Mucosa of stomach (tissue), 1 donor: ENCODE measurements around the gene CDH12.
"Not testable (repeated sequence)": the region's sequence is repeated elsewhere in the genome, so short reads cannot be mapped to it uniquely, and the experiment has no call there.

Source experiments
- H3K27me3 ChIP-seq: one replicate; pipeline ENCODE4 v1.7.0; 2013; ENCODE audit warnings: mild to moderate bottlenecking, low read length; ENCODE audit not compliant: control insufficient read depth, insufficient read depth
- H3K36me3 ChIP-seq: one replicate; pipeline ENCODE4 v1.7.0; 2013; ENCODE audit warnings: low read length; ENCODE audit not compliant: control insufficient read depth, insufficient read depth
- H3K4me1 ChIP-seq: one replicate; pipeline ENCODE4 v1.7.0; 2013; ENCODE audit warnings: mild to moderate bottlenecking, low read length; ENCODE audit not compliant: control insufficient read depth, insufficient read depth
- H3K4me3 ChIP-seq: one replicate; pipeline ENCODE4 v1.7.0; 2013; ENCODE audit warnings: low read length
- H3K9ac ChIP-seq: one replicate; pipeline ENCODE4 v1.7.0; 2013; ENCODE audit warnings: mild to moderate bottlenecking, low read length, moderate library complexity
- H3K9me3 ChIP-seq: one replicate; pipeline ENCODE4 v1.7.0; 2013; ENCODE audit warnings: mild to moderate bottlenecking, low read length, moderate library complexity; ENCODE audit not compliant: control insufficient read depth
- donor health status: Pancreatic carcinoma.

Gene CDH12

DNA sequence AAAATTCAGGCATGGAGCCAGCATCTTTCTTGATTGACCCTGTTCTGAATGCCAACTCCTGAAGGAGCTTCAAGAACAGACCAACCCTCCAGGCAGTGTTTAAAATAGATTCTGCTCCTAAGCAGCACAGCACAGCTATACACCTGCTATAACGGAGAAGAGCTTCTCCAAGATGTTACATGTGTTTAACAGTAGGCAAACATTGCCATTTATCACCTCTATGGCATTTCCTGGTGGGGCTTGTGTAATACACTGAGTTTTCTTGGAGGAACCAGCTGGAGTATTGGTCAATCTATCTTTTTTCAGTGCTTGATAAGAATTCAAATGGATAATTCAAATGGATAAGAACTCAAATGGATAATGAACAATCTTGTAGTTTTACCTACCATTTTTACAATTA is 615.1 kb downstream of the CDH12 start:
- no peaks in the 10 kb centered on the region for H3K36me3 ChIP-seq
- H3K4me1 ChIP-seq: no peaks in the 10 kb centered on the region
- H3K4me3 ChIP-seq: no peak overlapping the region

DNA sequence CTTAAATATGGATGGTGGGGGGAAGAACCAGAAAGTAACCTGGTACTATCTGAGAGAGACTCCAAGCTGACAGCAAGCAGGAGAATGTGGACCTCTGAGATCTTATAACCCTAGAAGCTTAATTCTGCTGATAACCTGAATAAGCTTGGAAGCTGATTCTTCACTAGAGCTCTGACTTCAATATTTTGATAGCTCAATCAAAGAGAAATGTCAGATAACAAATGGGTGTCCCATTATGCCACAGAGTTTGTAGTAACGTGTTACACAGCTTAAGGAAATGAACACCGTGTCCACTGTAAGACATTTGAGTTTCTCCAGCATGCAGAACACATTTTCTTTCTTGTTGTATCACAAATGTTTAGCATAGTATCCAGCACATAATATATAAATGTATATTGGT is 626.7 kb downstream of the CDH12 start:
- no peak overlapping the region for H3K4me3 ChIP-seq
- H3K4me1 ChIP-seq: no peaks in the 10 kb centered on the region
- H3K36me3 ChIP-seq: no peaks in the 10 kb centered on the region
- H3K9me3 ChIP-seq: no peaks in the 10 kb centered on the region
- H3K9ac ChIP-seq: no peak overlapping the region
- no peaks in the 10 kb centered on the region for H3K27me3 ChIP-seq

More for the DNA sequence above, 615.1 kb downstream of the CDH12 start:
- no peaks in the 10 kb centered on the region for H3K27me3 ChIP-seq
- H3K9ac ChIP-seq: no peak overlapping the region
- H3K9me3 ChIP-seq: no peaks in the 10 kb centered on the region

DNA sequence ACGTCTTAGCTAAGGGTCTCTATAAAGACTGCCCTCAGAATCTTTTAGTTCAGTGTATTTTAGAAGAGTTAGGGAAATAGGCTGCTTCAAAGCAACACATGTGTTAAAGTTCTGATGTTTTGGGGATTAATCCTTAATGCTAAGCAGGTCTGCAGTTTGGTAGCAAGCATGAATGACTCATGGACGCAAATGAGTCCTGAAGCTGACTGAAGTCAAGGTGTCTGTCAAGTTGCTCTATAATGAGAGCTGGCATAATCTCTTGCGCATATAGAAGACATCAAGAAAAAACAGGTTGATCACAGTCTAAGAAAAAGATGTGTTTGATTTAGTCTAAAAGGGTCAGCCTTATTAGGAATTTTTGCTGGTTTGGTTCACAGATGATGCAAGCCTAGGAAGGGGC is 630.1 kb downstream of the CDH12 start:
- no peak overlapping the region for H3K9ac ChIP-seq
- no peaks in the 10 kb centered on the region for H3K27me3 ChIP-seq
- no peaks in the 10 kb centered on the region for H3K36me3 ChIP-seq
- H3K9me3 ChIP-seq: no peaks in the 10 kb centered on the region
- no peaks in the 10 kb centered on the region for H3K4me1 ChIP-seq
- no peak overlapping the region for H3K4me3 ChIP-seq

DNA sequence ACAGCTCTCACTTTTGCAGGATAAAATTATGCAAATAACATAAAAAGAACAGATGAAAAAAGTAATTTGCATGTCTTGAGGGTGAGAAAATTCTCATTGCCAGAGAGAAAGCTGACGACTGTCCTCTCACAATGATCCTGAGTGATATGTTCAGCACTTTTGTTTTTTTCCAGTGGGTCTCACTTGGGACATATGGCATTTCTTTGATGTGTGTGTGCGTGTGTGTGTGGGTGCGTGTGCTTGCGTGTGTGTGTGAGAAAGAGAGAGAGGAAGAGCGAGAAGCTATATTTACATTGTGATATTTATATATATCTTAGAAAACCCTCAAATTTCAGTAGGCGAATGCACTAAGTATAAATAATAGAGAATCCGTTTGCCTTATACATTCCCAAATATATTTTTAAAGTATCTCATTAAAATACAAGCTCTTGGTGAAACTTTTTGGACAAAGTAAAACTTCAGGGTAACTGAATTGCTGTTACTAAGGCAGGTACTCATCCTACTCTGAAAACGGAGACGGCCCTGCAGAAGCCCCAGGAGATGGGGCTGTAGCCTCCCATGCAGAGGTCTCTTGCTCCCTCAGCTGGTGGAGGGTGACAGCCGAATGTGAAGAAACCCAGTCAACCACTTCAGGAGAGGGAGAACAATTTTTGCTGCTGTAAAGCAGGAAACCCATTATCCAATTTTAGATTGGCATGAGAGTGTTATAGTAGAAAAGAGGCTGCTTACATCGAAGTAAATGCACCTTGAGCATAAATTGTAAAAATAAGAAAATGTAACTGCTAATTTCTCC is 639.2 kb downstream of the CDH12 start:
- not testable (repeated sequence) for H3K9me3 ChIP-seq, H3K27me3 ChIP-seq, H3K36me3 ChIP-seq, H3K9ac ChIP-seq, H3K4me3 ChIP-seq, H3K4me1 ChIP-seq

DNA sequence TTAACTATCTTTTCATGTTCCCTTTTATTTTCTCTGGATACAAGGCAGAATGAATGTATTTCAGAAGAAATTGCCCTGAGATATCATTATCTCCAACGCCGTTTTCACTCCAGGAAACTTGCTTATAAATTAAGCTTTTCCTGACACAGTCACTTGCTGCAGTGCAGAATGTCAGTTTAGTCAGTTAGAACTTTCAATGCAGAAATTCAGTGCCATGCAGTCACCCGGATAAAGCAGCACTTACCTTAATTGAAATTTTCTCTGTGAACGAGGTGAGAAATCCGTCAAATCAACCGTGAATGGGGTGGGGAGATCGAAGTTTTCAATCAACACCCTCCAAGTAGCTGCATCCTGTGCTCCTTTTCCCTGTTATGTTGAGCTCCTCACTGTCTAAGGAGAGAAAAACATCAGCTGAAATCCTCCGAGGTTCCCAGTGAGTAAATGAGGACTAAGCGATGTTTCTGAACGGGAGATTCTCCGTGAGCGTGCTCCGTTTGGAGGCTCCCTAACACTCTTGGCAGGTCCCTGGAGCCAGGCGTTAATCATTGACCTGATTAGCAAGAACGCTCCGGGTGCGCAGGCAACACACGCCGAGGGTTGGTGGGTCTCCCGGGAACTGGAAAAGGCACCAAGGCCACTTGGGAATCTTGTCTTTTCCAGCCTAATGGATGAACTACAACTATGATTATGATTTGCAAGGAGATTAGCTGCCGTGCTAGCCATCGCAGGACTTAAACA is 640.7 kb downstream of the CDH12 start:
- H3K9me3 ChIP-seq, H3K4me3 ChIP-seq, H3K36me3 ChIP-seq, H3K4me1 ChIP-seq, H3K27me3 ChIP-seq, H3K9ac ChIP-seq: not testable (repeated sequence)

DNA sequence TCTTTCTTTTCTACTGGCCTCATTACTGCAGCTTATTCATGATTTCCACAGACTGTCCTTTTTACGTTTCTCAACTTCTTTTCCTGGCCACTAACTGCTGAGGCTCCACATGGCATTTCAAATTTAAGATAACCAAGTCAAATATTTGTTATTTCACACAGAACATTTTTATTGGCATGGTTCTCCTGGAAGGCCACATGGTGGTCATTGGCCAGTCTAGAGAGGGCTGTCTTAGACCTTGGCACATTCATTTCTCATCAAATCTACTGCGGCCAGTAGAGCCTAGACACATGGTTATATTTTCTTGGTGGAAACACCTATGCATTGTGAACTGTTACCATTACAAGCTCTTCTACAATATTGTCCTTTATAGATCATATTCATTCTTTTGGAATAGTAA is 644.7 kb downstream of the CDH12 start:
- H3K36me3 ChIP-seq: not testable (repeated sequence)

DNA sequence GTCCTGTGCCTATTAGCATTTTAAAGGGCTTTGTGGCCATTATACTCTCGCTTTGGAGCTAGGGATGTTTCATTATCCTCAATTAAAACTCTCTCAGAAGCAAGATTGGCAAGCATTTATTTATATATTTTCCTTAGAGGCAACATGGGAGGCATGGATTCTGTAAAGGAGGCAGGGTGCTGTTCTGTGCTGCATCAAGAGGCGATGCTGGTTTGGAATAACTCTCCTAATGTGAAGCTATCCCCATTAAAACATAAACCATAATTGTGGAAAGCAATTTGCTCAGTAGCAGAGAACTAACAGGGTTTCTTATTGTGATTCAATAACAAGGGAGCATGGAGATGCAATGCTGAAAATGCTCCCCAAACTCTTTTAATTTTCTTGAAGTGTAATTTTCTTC is 664.5 kb downstream of the CDH12 start:
- H3K9me3 ChIP-seq, H3K27me3 ChIP-seq, H3K36me3 ChIP-seq, H3K9ac ChIP-seq, H3K4me3 ChIP-seq, H3K4me1 ChIP-seq: not testable (repeated sequence)

More for the DNA sequence above, 644.7 kb downstream of the CDH12 start:
- not testable (repeated sequence) for H3K9me3 ChIP-seq, H3K27me3 ChIP-seq, H3K4me1 ChIP-seq, H3K4me3 ChIP-seq, H3K9ac ChIP-seq

DNA sequence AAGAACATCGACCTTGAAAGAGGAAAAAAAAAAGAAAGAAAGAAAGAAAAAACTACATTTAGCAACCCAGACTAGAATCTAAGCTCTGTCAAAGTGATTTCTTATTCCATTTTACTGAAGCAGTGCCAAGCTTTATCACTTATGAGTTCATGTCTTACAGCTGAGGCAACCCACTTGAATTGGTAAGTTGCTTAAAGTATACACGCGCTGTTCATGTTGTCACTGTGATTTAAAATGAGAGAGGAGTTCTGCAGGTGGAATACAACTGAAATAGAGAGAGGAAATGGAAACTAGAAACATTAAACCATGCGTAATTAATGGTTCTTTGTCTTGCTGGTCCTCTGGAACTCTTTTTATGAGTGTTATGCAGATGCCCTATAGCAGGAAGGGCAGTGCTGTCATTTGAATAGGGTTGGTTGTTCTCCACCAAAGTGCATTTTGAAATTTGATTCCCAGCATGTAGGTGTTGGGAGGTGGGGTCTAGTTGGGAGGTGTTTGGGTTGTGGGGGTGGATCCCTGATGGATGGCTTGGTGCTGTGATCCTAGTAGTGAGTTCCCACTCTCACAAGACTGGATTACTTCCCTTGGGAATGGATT is 665.4 kb downstream of the CDH12 start:
- not testable (repeated sequence) for H3K4me3 ChIP-seq, H3K27me3 ChIP-seq, H3K9me3 ChIP-seq, H3K4me1 ChIP-seq, H3K9ac ChIP-seq, H3K36me3 ChIP-seq

DNA sequence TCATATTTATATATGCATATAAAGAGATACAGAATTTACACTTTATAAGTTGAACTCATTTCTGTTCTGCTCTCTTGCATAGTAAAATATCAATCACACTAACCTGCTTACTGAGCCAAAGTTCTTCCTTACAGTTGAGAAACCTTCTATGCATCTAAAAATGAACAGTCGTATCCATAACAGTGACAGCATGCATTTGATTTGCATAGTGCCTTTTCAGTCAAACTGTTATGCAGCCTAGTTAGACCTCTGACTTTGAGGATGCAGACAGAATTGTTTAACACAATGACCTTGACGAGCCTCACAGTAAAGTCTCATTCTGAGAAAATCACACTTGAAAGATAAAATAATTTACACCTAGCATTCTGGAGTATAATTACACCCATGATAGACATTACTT is 683.9 kb downstream of the CDH12 start:
- H3K36me3 ChIP-seq, H3K27me3 ChIP-seq, H3K4me1 ChIP-seq, H3K9me3 ChIP-seq, H3K4me3 ChIP-seq, H3K9ac ChIP-seq: not testable (repeated sequence)

DNA sequence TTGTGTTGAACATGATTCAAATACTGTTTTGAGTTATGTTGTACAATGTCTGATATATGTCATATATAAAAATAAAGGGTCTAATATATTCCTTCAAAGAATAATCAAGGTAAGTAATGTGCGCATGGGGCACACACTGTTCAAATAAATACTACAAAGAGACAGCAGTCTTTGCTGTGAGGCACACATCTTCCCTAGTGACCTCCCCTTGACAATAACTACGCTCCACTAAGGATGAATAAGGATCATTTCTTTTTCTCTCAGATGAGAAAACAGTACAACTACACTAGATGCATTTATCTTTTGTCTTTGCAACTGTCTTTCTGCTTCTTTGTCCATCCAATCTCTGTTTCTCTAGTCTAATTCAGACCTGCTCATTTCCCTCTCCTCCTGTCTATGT is 684.4 kb downstream of the CDH12 start:
- H3K9me3 ChIP-seq, H3K36me3 ChIP-seq, H3K27me3 ChIP-seq, H3K4me3 ChIP-seq, H3K9ac ChIP-seq, H3K4me1 ChIP-seq: not testable (repeated sequence)

DNA sequence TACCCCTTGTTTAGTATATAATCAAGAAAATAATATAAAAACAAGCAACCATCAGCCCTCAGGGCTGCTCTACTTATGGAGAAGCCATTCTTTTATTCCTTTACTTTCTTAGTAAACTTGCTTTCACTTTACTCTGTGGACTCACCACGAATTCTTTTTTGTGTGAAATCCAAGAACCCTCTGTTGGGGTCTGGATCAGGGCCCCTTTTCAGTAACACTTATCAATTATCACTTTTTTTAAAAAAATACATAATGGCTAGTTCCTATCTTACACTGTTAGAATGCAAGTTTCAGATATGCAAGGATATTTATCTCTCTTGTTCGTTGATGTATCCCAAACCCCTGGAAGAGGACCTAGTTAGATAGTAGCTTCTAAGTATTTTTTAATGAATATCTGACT is 687.2 kb downstream of the CDH12 start:
- H3K36me3 ChIP-seq, H3K4me3 ChIP-seq, H3K9me3 ChIP-seq, H3K9ac ChIP-seq, H3K4me1 ChIP-seq, H3K27me3 ChIP-seq: not testable (repeated sequence)

DNA sequence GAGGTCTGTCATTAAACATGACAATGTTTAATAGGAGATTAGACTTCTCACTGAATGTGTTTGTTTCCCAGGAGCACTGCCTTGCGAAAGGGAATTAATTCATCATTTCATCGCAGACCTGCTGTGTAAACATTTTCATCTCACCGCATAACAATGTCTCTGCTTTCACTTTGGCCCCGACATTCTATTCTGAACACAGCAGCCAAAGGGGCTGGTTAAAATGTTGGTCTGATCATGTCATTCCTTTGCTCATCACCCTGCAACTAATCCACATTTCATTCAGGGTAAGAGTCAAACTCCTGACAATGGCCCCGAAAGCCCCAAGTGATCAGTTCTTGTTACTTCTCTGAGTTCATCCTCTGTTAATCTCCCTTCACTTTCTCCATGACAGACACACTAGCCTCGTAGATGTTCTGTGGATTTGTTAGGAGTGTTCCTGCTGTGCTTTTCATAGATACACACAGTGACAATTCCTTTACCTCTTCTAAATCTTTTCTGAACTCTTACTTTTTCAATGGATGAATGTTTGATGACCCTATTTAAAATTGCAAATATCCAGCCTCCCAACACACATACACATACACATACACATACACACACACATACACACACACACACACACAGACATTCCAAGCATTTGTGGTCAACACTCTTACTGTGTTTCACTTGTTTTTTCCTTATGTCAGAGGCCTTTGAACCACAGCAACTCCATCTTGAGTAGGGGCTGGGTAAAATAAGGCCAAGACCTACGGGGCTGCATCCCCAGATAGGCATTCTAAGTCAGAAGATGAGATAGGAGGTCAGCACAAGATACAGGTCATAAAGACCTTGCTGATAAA is 688.0 kb downstream of the CDH12 start:
- H3K27me3 ChIP-seq, H3K9ac ChIP-seq, H3K9me3 ChIP-seq, H3K36me3 ChIP-seq, H3K4me3 ChIP-seq, H3K4me1 ChIP-seq: not testable (repeated sequence)
